ENCODE data around the gene FAM89B.
"Not testable (repeated sequence)": the region's sequence is repeated elsewhere in the genome, so short reads cannot be mapped to it uniquely, and the experiment has no call there.

The FAM89B gene

DNA sequence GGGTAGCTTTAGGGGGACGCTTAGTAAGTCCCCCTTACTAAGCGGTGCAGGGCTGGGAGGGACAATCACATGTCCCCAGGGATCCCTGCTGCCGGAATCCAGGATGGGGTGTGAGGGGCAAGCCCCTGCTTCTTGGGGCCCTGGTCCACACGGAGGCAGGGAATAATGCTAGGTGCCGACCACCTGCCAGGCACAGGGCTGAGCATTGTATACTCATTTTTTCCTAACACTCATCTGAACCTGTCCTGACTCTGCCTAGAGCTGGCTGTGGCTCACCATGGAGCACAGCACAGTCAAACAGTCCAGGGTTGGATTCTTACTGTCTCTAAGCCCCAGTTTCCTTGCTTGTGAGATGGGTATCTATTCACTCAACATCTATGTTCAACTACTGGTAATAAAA is 12.8 kb upstream of the FAM89B start:
- no peaks in the 10 kb centered on the region for H3K36me3 ChIP-seq (ENCODE audit: control insufficient read depth, insufficient read depth, low read length)
- H3K4me3 ChIP-seq (ENCODE audit: low read depth, low read length), result no peak overlapping the region
- H3K9me3 ChIP-seq (ENCODE audit: control insufficient read depth, insufficient read depth, low read length), result no peaks in the 10 kb centered on the region
- no peak overlapping the region for H3K27ac ChIP-seq (ENCODE audit: low read depth, low read length)
- peaks cover 38% of the 10 kb centered on the region for H3K27me3 ChIP-seq (ENCODE audit: control insufficient read depth, insufficient read depth, low read length)
- no peak overlapping the region for H3K9ac ChIP-seq (ENCODE audit: low read depth, low read length)
- H3K4me1 ChIP-seq (ENCODE audit: control insufficient read depth, insufficient read depth, low read length), result peaks cover 25% of the 10 kb centered on the region

GRCh38 chr11:65559951-65560537 is 12.3 kb upstream of the FAM89B start:
- Histone ChIP-seq H3K4me1 (ENCODE audit: control insufficient read depth, insufficient read depth, low read length) (peaks cover 25% of the 10 kb centered on the region), H3K27me3 (ENCODE audit: control insufficient read depth, insufficient read depth, low read length) (peaks cover 32% of the 10 kb centered on the region), H3K27ac (ENCODE audit: low read depth, low read length) (peak overlapping the region; percentile 3), H3K36me3 (ENCODE audit: control insufficient read depth, insufficient read depth, low read length) (no peaks in the 10 kb centered on the region), H3K9ac (ENCODE audit: low read depth, low read length) (no peak overlapping the region), H3K9me3 (ENCODE audit: control insufficient read depth, insufficient read depth, low read length) (no peaks in the 10 kb centered on the region), H3K4me3 (ENCODE audit: low read depth, low read length) (no peak overlapping the region)

GRCh38 chr11:65560555-65561418 is 11.6 kb upstream of the FAM89B start:
- H3K4me1 ChIP-seq (ENCODE audit: control insufficient read depth, insufficient read depth, low read length), result peaks cover 25% of the 10 kb centered on the region
- peaks cover 31% of the 10 kb centered on the region for H3K27me3 ChIP-seq (ENCODE audit: control insufficient read depth, insufficient read depth, low read length)
- H3K36me3 ChIP-seq (ENCODE audit: control insufficient read depth, insufficient read depth, low read length), result no peaks in the 10 kb centered on the region
- no peak overlapping the region for H3K27ac ChIP-seq (ENCODE audit: low read depth, low read length)
- H3K4me3 ChIP-seq (ENCODE audit: low read depth, low read length), result 0 out of 2 replicates have a peak overlapping the region, but pooled peaks have one; percentile 13
- H3K9ac ChIP-seq (ENCODE audit: low read depth, low read length), result no peak overlapping the region
- no peaks in the 10 kb centered on the region for H3K9me3 ChIP-seq (ENCODE audit: control insufficient read depth, insufficient read depth, low read length)

- Histone ChIP-seq H3K27ac (ENCODE audit: low read depth, low read length) (no peak overlapping the region), H3K4me1 (ENCODE audit: control insufficient read depth, insufficient read depth, low read length) (peaks cover 25% of the 10 kb centered on the region), H3K9ac (ENCODE audit: low read depth, low read length) (no peak overlapping the region), H3K36me3 (ENCODE audit: control insufficient read depth, insufficient read depth, low read length) (no peaks in the 10 kb centered on the region), H3K9me3 (ENCODE audit: control insufficient read depth, insufficient read depth, low read length) (no peaks in the 10 kb centered on the region), H3K27me3 (ENCODE audit: control insufficient read depth, insufficient read depth, low read length) (peaks cover 26% of the 10 kb centered on the region), H3K4me3 (ENCODE audit: low read depth, low read length) (no peak overlapping the region)
Observed at GRCh38 chr11:65562020-65562419, 10.3 kb upstream of the FAM89B start.

DNA sequence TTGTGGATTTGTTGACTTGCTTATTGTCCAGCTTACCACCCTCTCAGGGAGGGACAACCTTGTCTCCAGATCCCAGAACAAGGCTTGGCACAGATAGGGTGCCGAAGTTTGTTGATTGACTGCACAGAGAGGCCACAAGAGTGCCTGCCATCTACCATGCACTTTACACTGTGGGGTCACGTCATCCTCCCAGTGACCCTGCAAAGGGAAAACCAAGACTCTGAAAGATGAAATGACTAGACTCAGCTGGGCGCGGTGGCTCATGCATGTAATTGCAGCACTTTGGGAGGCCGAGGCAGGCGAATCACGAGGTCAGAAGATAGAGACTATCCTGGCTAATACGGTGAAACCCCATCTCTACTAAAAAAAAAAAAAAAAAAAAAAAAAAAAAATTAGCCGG is 9.6 kb upstream of the FAM89B start:
- Histone ChIP-seq H3K4me1 (ENCODE audit: control insufficient read depth, insufficient read depth, low read length) (peaks cover 25% of the 10 kb centered on the region), H3K27ac (ENCODE audit: low read depth, low read length) (no peak overlapping the region), H3K36me3 (ENCODE audit: control insufficient read depth, insufficient read depth, low read length) (no peaks in the 10 kb centered on the region), H3K9me3 (ENCODE audit: control insufficient read depth, insufficient read depth, low read length) (no peaks in the 10 kb centered on the region), H3K9ac (ENCODE audit: low read depth, low read length) (no peak overlapping the region), H3K27me3 (ENCODE audit: control insufficient read depth, insufficient read depth, low read length) (peaks cover 20% of the 10 kb centered on the region), H3K4me3 (ENCODE audit: low read depth, low read length) (no peak overlapping the region)

- Histone ChIP-seq H3K9me3 (ENCODE audit: control insufficient read depth, insufficient read depth, low read length) (no peaks in the 10 kb centered on the region), H3K36me3 (ENCODE audit: control insufficient read depth, insufficient read depth, low read length) (no peaks in the 10 kb centered on the region), H3K27ac (ENCODE audit: low read depth, low read length) (no peak overlapping the region), H3K4me3 (ENCODE audit: low read depth, low read length) (no peak overlapping the region), H3K9ac (ENCODE audit: low read depth, low read length) (no peak overlapping the region), H3K27me3 (ENCODE audit: control insufficient read depth, insufficient read depth, low read length) (peaks cover 19% of the 10 kb centered on the region), H3K4me1 (ENCODE audit: control insufficient read depth, insufficient read depth, low read length) (peaks cover 24% of the 10 kb centered on the region)
Observed at GRCh38 chr11:65563601-65564000, 8.7 kb upstream of the FAM89B start.

DNA sequence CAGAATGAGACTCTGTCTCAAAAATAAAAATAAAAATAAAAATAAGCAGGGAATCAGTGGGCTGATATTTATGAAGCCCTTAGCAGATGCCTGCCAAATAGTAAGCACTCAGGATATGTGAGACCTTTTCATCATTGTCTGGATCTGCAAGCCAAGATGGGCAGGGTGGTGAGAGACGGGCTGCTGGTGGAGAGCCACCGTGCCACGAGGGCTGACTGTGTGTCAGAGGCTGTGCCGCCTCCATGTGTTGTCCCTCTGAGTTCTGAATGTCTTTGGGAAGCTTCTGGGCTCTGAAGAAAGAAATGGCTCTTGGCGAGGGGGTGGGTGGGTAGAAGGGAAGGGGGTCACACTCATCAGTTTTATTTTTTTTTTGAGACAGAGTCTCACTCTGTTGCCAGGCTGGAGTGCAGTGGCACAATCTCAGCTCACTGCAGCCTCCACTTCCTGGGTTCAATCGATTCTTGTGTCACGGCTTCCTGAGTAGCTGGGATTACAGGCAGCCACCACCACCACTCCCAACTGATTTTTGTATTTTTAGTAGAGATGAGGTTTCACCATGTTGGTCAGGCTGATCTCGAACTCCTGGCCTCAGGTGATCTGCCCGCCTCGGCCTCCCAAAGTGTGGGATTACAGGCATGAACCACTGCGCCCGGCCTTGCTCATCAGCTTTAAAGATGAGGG is 7.3 kb upstream of the FAM89B start:
- H3K4me3 ChIP-seq (ENCODE audit: low read depth, low read length); H3K27ac ChIP-seq (ENCODE audit: low read depth, low read length); H3K9me3 ChIP-seq (ENCODE audit: control insufficient read depth, insufficient read depth, low read length); H3K9ac ChIP-seq (ENCODE audit: low read depth, low read length); H3K27me3 ChIP-seq (ENCODE audit: control insufficient read depth, insufficient read depth, low read length); H3K36me3 ChIP-seq (ENCODE audit: control insufficient read depth, insufficient read depth, low read length): not testable (repeated sequence)
- H3K4me1 ChIP-seq (ENCODE audit: control insufficient read depth, insufficient read depth, low read length), result peaks cover 21% of the 10 kb centered on the region

DNA sequence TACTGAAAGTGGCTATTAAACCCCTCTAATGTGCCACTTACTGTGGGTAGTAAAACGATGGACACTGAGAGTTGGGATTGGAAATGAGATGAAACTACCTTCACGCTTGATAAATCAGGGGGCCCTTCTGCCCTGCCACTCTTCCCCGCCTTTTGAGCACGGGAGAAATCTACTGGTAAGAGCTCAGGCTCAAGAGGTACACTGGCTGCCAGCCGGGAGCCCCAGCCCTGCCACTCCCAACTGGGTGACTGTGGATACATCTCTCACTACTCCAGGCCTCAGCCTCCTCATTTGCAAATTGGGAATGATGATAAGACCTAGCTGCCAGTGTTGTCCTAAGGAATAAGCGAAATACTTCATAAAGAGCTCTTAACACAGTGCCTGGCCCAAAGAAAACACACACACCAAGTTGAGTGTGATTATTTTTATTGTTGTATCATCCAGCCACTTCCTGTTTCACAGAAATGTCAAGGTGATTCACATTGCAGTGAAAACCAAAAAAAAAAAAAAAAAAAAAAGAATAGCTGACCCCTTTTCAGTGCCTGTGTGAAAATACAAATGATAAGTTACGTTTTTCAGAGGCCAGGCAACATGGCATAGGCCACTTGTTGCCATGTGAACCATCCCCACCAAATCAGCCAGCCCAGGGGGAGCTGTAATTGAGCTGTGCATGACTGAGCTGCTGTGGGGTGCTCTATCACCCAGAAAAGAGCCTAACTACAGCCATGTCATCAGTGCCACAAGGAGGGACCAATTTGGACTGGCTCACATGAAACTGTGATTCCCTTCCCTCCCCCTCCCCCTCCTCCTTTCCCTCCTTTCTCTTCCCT is 6.5 kb upstream of the FAM89B start:
- Histone ChIP-seq H3K4me1 (ENCODE audit: control insufficient read depth, insufficient read depth, low read length) (peaks cover 13% of the 10 kb centered on the region), H3K4me3 (ENCODE audit: low read depth, low read length) (no peak overlapping the region), H3K36me3 (ENCODE audit: control insufficient read depth, insufficient read depth, low read length) (no peaks in the 10 kb centered on the region), H3K9me3 (ENCODE audit: control insufficient read depth, insufficient read depth, low read length) (no peaks in the 10 kb centered on the region), H3K27ac (ENCODE audit: low read depth, low read length) (no peak overlapping the region), H3K9ac (ENCODE audit: low read depth, low read length) (no peak overlapping the region), H3K27me3 (ENCODE audit: control insufficient read depth, insufficient read depth, low read length) (no peaks in the 10 kb centered on the region)

DNA sequence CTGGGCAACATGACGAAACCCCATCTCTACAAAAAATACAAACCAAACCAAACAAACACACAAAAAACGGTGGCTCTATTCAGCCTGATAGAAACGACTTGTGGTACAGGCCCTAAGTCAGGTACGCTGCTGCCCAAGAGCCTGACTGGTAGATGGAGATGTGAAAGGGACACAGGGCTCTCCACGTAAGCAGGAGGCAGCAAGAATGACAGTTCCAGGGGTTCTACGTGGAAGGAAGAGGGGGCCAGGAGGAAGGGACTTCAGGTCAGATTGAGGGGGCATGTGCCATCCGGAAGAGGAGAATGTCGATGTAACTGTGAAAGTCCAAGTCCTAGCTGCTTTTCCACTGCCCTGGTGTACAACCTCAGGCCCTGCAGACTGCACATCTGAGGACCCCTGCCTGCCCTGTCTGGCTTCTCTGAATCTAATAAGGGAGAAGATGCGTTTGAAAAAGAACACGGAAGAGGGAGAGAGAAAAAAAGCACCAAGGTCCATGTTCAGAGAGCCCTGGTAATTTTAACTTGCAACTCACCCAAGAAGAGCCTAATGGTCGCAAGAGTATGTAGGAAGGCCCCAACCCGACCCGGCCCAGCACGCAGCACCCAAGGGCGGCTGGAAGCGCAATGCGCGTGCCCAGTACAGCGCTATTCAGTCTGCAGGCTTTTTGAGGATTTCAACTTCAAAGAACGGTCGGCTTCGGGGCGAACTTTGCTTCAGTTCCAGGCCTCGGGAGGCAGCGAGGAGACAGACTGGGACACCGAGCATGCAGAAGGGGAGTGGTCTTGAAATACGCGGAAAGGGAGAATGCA is 3.0 kb upstream of the FAM89B start:
- Histone ChIP-seq H3K36me3 (ENCODE audit: control insufficient read depth, insufficient read depth, low read length) (0 out of 2 replicates have a peak, but pooled peaks cover 2% of the 10 kb centered on the region), H3K27ac (ENCODE audit: low read depth, low read length) (peak overlapping the region; percentile 85), H3K4me3 (ENCODE audit: low read depth, low read length) (peak overlapping the region; percentile 84), H3K27me3 (ENCODE audit: control insufficient read depth, insufficient read depth, low read length) (no peaks in the 10 kb centered on the region; the same call in 1 of the 2 replicates), H3K4me1 (ENCODE audit: control insufficient read depth, insufficient read depth, low read length) (peaks cover 16% of the 10 kb centered on the region; the same call in 1 of the 2 replicates), H3K9ac (ENCODE audit: low read depth, low read length) (0 out of 2 replicates have a peak overlapping the region, but pooled peaks have one; percentile 28), H3K9me3 (ENCODE audit: control insufficient read depth, insufficient read depth, low read length) (no peaks in the 10 kb centered on the region)
